ENCODE measurements around the gene GATB.

The GATB gene

GRCh38 chr4:151643564-151643963, 117.2 kb downstream of the GATB start:
- no peak for DNase-seq

DNA sequence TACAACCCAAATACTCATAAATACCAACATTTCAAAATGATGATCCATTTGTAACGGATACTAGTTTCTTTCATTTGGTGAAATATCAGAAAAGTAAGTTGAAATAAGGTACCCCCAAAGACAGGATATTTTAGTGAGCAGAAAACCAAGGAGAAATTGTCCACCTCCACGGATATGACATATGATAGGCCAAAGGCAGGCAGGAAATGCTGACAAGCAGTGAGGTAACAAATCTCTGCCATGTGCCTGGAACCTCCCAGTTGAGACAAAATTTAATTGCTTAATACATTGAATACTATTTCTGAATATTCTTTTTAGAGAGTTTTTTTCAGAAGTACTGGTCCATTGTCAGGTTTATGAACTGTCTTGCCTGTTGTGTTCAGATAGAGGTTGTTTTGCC, 118.8 kb downstream of the GATB start:
- no peak for DNase-seq

GRCh38 chr4:151641167-151641566, 119.6 kb downstream of the GATB start:
- no peak for DNase-seq

GRCh38 chr4:151640381-151640780, 120.4 kb downstream of the GATB start:
- DNase-seq = no peak

- no peak for DNase-seq
These were observed 122.4 kb downstream of the GATB start for GRCh38 chr4:151638295-151638858.

GRCh38 chr4:151631349-151631748, 129.5 kb downstream of the GATB start:
- no peak for DNase-seq

- DNase-seq = no peak
These were observed 131.6 kb downstream of the GATB start for GRCh38 chr4:151629097-151629783.

GRCh38 chr4:151628001-151628608, 132.7 kb downstream of the GATB start:
- no peak for DNase-seq

DNA sequence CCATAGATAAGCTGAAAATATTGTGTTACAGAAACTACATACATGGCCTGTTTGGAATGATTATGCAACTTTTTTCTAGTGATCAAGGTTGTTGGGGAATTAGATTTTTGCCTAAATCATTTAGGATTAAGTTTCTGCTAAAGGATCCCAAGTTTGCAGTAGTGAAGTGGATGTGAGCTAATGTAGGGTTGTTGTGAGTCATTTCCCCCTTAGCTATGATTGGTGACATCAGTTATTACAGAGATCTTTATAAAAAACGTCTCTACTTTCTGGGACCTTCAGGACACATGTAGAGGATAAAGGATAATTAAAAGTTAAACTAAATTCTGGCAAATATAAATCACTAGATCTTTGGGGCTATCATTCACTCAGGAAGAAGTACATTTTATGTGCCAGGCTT, 133.3 kb downstream of the GATB start:
- DNase-seq = no peak

- no peak for DNase-seq
These were observed 134.1 kb downstream of the GATB start for GRCh38 chr4:151626751-151627150.

DNA sequence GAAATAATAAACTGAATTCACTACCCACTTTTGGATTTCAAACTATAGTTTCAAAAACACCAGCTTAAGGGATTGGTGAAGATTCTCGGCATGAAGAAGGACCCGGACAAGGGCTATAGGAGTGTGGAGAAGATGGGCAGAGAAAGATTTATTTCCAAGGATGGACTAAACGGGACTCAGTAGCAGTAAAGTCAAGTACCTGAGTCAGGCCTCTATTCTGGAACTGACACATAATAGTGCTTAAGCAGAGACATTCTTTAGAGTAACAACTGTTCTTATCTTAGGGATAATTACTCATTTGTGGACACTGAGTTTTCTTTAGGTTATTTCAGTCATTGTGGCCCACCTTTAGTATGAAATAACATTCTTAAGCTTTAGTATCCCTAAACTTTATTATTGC, 134.6 kb downstream of the GATB start:
- no peak for DNase-seq

GRCh38 chr4:151624626-151625565, 135.9 kb downstream of the GATB start:
- DNase-seq = no peak

Measured in eye (tissue), 1 donor.